IMR-90 (cell line): ENCODE results near the gene IGLL1. TPM values are rescaled to one million over a fixed set of nuclear protein-coding genes. Genes with fewer than 3 reads are reported as not detected.

Source experiments
- ATAC-seq: fragments of 200-7000 bp; cut with Tn5 transposase; 2 replicates; pipeline ENCODE4 v1.9.1; 2020; ENCODE audit warnings: low read depth, mild to moderate bottlenecking, moderate library complexity
- BruUV-seq: library from RNA; stranded (reverse); fragments of 400-500 nt; replicated peaks from 2 replicates; lab custom pipeline; 2021; lab: Mats Ljungman, UMichigan
- CTCF ChIA-PET: fragments of 300-600 bp; formaldehyde crosslinking; extraction: SDS; loops from one replicate; lab custom pipeline; 2021; ENCODE audit warnings: antibody characterized with exemption; lab: Yijun Ruan, JAX
- POLR2A ChIA-PET: fragments of 300-600 bp; sonication (Branson Sonifier 250); formaldehyde crosslinking; loops from one replicate; lab custom pipeline; 2022; ENCODE audit warnings: antibody characterized with exemption; ENCODE audit not compliant: unreplicated experiment; lab: Charles Lee
- DNase-seq: peaks from one replicate; pipeline ENCODE4 v3.0.0; 2013
- H2AFZ ChIP-seq: replicated peaks from 2 replicates; pipeline ENCODE3; 2013; ENCODE audit warnings: low read length, mild to moderate bottlenecking; ENCODE audit not compliant: poor library complexity
- H2AK5ac ChIP-seq: 2 replicates; pipeline ENCODE4 v1.6.1; 2013; ENCODE audit warnings: low read depth, low read length, inconsistent platforms
- H2AK9ac ChIP-seq: replicated peaks from 2 replicates; pipeline ENCODE3; 2013; ENCODE audit warnings: mild to moderate bottlenecking, low read depth, low read length, moderate library complexity; ENCODE audit not compliant: poor library complexity
- H2BK120ac ChIP-seq: 2 replicates; pipeline ENCODE4 v1.6.1; 2013; ENCODE audit warnings: low read depth, low read length, inconsistent platforms
- H2BK15ac ChIP-seq: 3 replicates; pipeline ENCODE4 v1.6.1; 2013; ENCODE audit warnings: low read depth, low read length, inconsistent platforms
- H2BK20ac ChIP-seq: 2 replicates; pipeline ENCODE4 v1.6.1; 2013; ENCODE audit warnings: low read depth, mild to moderate bottlenecking, inconsistent platforms, low read length, moderate library complexity
- H2BK5ac ChIP-seq: 2 replicates; pipeline ENCODE4 v1.6.1; 2013; ENCODE audit warnings: mild to moderate bottlenecking, low read depth, low read length, inconsistent platforms; ENCODE audit not compliant: poor library complexity, severe bottlenecking
- H3K14ac ChIP-seq: replicated peaks from 2 replicates; pipeline ENCODE4 v1.6.1; 2013; ENCODE audit warnings: low read depth, low read length, inconsistent platforms
- H3K18ac ChIP-seq: 2 replicates; pipeline ENCODE4 v1.6.1; 2013; ENCODE audit warnings: low read depth, low read length, control low read depth
- H3K23ac ChIP-seq: 2 replicates; pipeline ENCODE4 v1.6.1; 2013; ENCODE audit warnings: low read depth, low read length, inconsistent platforms
- H3K27ac ChIP-seq: 2 replicates; pipeline ENCODE4 v1.5.1; 2013; ENCODE audit warnings: mild to moderate bottlenecking, control low read depth, low read length; ENCODE audit not compliant: insufficient read depth
- H3K27me3 ChIP-seq: 2 replicates; pipeline ENCODE4 v1.6.1; 2013; ENCODE audit warnings: low read length; ENCODE audit not compliant: control insufficient read depth, insufficient read depth
- H3K36me3 ChIP-seq: 2 replicates; pipeline ENCODE4 v1.6.1; 2013; ENCODE audit warnings: low read length, mixed read lengths; ENCODE audit not compliant: control insufficient read depth, insufficient read depth
- H3K4ac ChIP-seq: 2 replicates; pipeline ENCODE4 v1.6.1; 2013; ENCODE audit warnings: low read depth, low read length, inconsistent platforms
- H3K4me1 ChIP-seq: 2 replicates; pipeline ENCODE4 v1.6.1; 2013; ENCODE audit warnings: low read length, mixed read lengths; ENCODE audit not compliant: control insufficient read depth, insufficient read depth
- H3K4me2 ChIP-seq: 2 replicates; pipeline ENCODE4 v1.6.1; 2013; ENCODE audit warnings: low read depth, mild to moderate bottlenecking, control low read depth, low read length, moderate library complexity
- H3K4me3 ChIP-seq: 2 replicates; pipeline ENCODE4 v1.5.1; 2013; ENCODE audit warnings: low read depth, mild to moderate bottlenecking, control low read depth, low read length, moderate library complexity; ENCODE audit not compliant: insufficient read depth
- H3K56ac ChIP-seq: 2 replicates; pipeline ENCODE4 v1.6.1; 2013; ENCODE audit warnings: low read length, inconsistent platforms; ENCODE audit not compliant: insufficient read depth; ENCODE audit errors: extremely low read depth
- H3K79me1 ChIP-seq, 2 experiments: 2 replicates each; pipeline ENCODE4 v1.6.1; 2013; ENCODE audit warnings: low read length in 2 of 2, inconsistent platforms in 1 of 2, low read depth in 1 of 2
- H3K9ac ChIP-seq: 2 replicates; pipeline ENCODE4 v1.6.1; 2013; ENCODE audit warnings: low read depth, low read length, control low read depth
- H3K9me1 ChIP-seq: 2 replicates; pipeline ENCODE4 v1.6.1; 2013; ENCODE audit warnings: low read length, inconsistent platforms; ENCODE audit not compliant: insufficient read depth
- H3K9me3 ChIP-seq: 2 replicates; pipeline ENCODE4 v1.6.1; 2013; ENCODE audit warnings: low read length; ENCODE audit not compliant: control insufficient read depth, insufficient read depth
- H4K20me1 ChIP-seq: 2 replicates; pipeline ENCODE4 v1.6.1; 2013; ENCODE audit warnings: low read length, inconsistent platforms; ENCODE audit not compliant: insufficient read depth
- H4K5ac ChIP-seq: 2 replicates; pipeline ENCODE4 v1.6.1; 2013; ENCODE audit warnings: mild to moderate bottlenecking, low read depth, low read length, control low read depth
- H4K8ac ChIP-seq, 2 experiments: 2 replicates each; pipeline ENCODE4 v1.6.1; 2013; ENCODE audit warnings: low read depth in 2 of 2, low read length in 2 of 2, control low read depth in 1 of 2, inconsistent platforms in 1 of 2
- H4K91ac ChIP-seq: 2 replicates; pipeline ENCODE4 v1.6.1; 2013; ENCODE audit warnings: low read depth, low read length, inconsistent platforms; ENCODE audit not compliant: insufficient read depth
- BHLHE40 ChIP-seq: fragments of 150-350 bp; IDR thresholded peaks from 2 replicates; pipeline ENCODE4 v1.6.1; 2016; ENCODE audit warnings: mild to moderate bottlenecking, low read depth, low read length
- CEBPB ChIP-seq: IDR thresholded peaks from 2 replicates; pipeline ENCODE4 v1.6.1; 2012; ENCODE audit warnings: low read depth, low read length, improper control_type of control experiment
- CHD1 ChIP-seq: IDR thresholded peaks from 2 replicates; pipeline ENCODE4 v1.6.1; 2012; ENCODE audit warnings: low read depth, low read length, improper control_type of control experiment
- FOS ChIP-seq: fragments of 150-350 bp; IDR thresholded peaks from 2 replicates; pipeline ENCODE4 v1.6.1; 2016; ENCODE audit warnings: low read depth, low read length
- MAFK ChIP-seq: IDR thresholded peaks from 2 replicates; pipeline ENCODE4 v1.6.1; 2012; ENCODE audit warnings: low read depth, low read length, improper control_type of control experiment
- MAZ ChIP-seq: IDR thresholded peaks from 2 replicates; pipeline ENCODE4 v1.6.1; 2012; ENCODE audit warnings: low read depth, mild to moderate bottlenecking, low read length, improper control_type of control experiment, moderate library complexity, borderline replicate concordance
- MXI1 ChIP-seq: IDR thresholded peaks from 2 replicates; pipeline ENCODE4 v1.6.1; 2012; ENCODE audit warnings: low read depth, mild to moderate bottlenecking, low read length, moderate library complexity, borderline replicate concordance
- NFE2L2 ChIP-seq: fragments of 150-350 bp; IDR thresholded peaks from 2 replicates; pipeline ENCODE4 v1.6.1; 2016; ENCODE audit warnings: low read depth, mild to moderate bottlenecking, low read length
- POLR2A ChIP-seq: IDR thresholded peaks from 2 replicates; pipeline ENCODE4 v1.6.1; 2012; ENCODE audit warnings: mild to moderate bottlenecking, low read depth, low read length
- RAD21 ChIP-seq: IDR thresholded peaks from 2 replicates; pipeline ENCODE4 v1.6.1; 2012; ENCODE audit warnings: low read length, improper control_type of control experiment
- RCOR1 ChIP-seq: IDR thresholded peaks from 2 replicates; pipeline ENCODE4 v1.6.1; 2012; ENCODE audit warnings: mild to moderate bottlenecking, low read length, improper control_type of control experiment; ENCODE audit not compliant: insufficient replicate concordance
- RFX5 ChIP-seq: IDR thresholded peaks from 2 replicates; pipeline ENCODE4 v1.8.0; 2012; ENCODE audit warnings: low read depth, mild to moderate bottlenecking, low read length, moderate library complexity
- SMC3 ChIP-seq: fragments of 150-350 bp; IDR thresholded peaks from 2 replicates; pipeline ENCODE4 v1.6.1; 2016; ENCODE audit warnings: low read depth, mild to moderate bottlenecking, antibody characterized with exemption, low read length, moderate library complexity
- WGBS, 2 experiments: methylation state at CpG; one replicate each; pipeline versions ENCODE4 v1.1.5 to v1.1.7; 2013; ENCODE audit warnings: missing lambda C conversion rate in 2 of 2; ENCODE audit not compliant: insufficient read length in 1 of 2; ENCODE audit errors: extremely low coverage in 2 of 2; 5-methylcytosine and 5-hydroxymethylcytosine counted together
- dilution Hi-C: fragments of 300-500 bp; cut with HindIII; formaldehyde crosslinking; loops from one replicate; pipeline ENCODE4 v1.14.3; 2018; ENCODE audit warnings: low sequenced_read_pairs; ENCODE audit not compliant: unreplicated experiment
- in situ Hi-C: fragments of 300-500 bp; cut with MboI; formaldehyde crosslinking; loops from 3 replicates; pipeline ENCODE4 v1.14.3; 2019; ENCODE audit warnings: low sequenced_read_pairs, inconsistent platforms, mixed read lengths
- intact Hi-C: fragments of 100-400 bp; cut with micrococcal nuclease; formaldehyde crosslinking; loops from 2 replicates; pipeline ENCODE4 v1.10.0; 2022
- polyA plus RNA-seq, 3 experiments: library from polyadenylated mRNA; depleted of rRNA; stranded (reverse); fragments of >200 nt; gene quantifications; 2 replicates each; pipeline ENCODE4 v1.2.3, GENCODE V29; 2012; ENCODE audit warnings: low replicate concordance in 1 of 3
- total RNA-seq: library from RNA; depleted of rRNA; stranded (reverse); fragments of >200 nt; gene quantifications from 2 replicates; pipeline ENCODE4 v1.2.3, GENCODE V29; 2012
- TF ChIP-seq, protein P1 (sequence below): fragments of 150-350 bp; IDR thresholded peaks from 2 replicates; pipeline ENCODE4 v1.6.1; 2017; ENCODE audit warnings: mild to moderate bottlenecking, antibody characterized with exemption, low read length, low read depth
- TF ChIP-seq, protein P2 (sequence below): fragments of 150-350 bp; IDR thresholded peaks from 2 replicates; pipeline ENCODE4 v1.6.1; 2016; ENCODE audit warnings: low read depth, mild to moderate bottlenecking, low read length, moderate library complexity, borderline replicate concordance
- TF ChIP-seq, protein P3 (sequence below): conservative IDR thresholded peaks from 2 replicates; pipeline ENCODE4 v1.5.1; 2012; ENCODE audit warnings: mild to moderate bottlenecking, low read depth, low read length, improper control_type of control experiment

The IGLL1 gene
- total and polyA plus RNA-seq, 2 of the 4 experiments (the other 2 are of a cell fraction), result not detected

DNA sequence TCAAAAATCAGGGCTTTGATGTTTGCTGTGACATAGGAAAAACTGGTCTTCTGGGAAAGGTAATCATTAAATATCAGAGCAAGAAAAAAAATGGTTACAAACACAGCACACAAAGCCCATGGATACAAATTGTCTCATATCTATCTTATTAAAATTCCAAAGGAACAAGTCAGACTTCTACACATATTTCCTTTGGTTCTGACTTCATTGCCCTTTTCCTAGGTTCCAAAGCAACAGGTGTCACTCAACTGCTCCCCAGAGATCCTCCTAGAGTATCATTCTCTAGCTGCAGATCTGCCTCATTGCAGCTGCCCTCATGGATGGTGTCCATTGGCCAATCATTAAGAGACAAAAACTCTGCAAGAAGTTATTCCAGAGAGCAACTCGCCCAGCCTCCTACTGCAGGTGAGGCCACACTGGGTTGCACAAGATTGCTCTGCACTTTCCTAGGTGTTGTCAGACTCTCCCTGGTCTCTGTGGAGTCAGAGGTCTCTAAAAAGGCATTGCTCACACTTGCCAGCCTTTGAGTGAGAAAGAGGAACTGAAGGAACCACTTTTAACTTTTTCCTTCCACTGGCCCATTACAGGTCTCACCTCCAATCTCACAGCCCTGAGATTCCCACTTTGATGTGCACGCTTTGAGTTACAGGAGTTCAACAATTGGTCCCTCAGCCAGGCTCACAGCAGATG is 46.3 kb upstream of the IGLL1 start:
- Histone ChIP-seq H4K20me1 (no peaks in the 10 kb centered on the region), H2AFZ (no peak overlapping the region), H2AK9ac (no peak overlapping the region), H3K27ac (no peak overlapping the region), H3K14ac (no peak overlapping the region), H3K9ac (no peak overlapping the region), H2BK15ac (no peak overlapping the region), H4K8ac (no peak overlapping the region), H2BK120ac (no peak overlapping the region), H2BK20ac (no peak overlapping the region), H2BK5ac (no peak overlapping the region), H2AK5ac (no peak overlapping the region), H3K4me1 (no peaks in the 10 kb centered on the region), H3K4ac (no peak overlapping the region), H4K5ac (no peak overlapping the region), H3K23ac (no peak overlapping the region), H4K91ac (no peak overlapping the region), H3K9me3 (no peaks in the 10 kb centered on the region), H3K4me2 (no peak overlapping the region), H3K36me3 (no peaks in the 10 kb centered on the region), H3K4me3 (no peak overlapping the region), H3K27me3 (no peaks in the 10 kb centered on the region), H3K18ac (no peak overlapping the region), H3K56ac (no peak overlapping the region), H3K79me1 (no peaks in the 10 kb centered on the region), H3K9me1 (no peaks in the 10 kb centered on the region)
- intact Hi-C loops, result loop anchor here (5.0 kb wide), 1 partner anchor 221 kb away; no protein-coding TSS in a partner anchor
- ATAC-seq, result no peak
- ChIA-PET POLR2A (no interaction called here), CTCF (no interaction called here)
- BruUV-seq, result no TSS peak
- no peak for DNase-seq
- TF ChIP-seq FOS (no peak), MAZ (no peak), POLR2A (no peak), RCOR1 (no peak), MXI1 (no peak), MAFK (no peak), RFX5 (no peak), BHLHE40 (no peak), NFE2L2 (no peak), RAD21 (no peak), SMC3 (no peak), CHD1 (no peak), CEBPB (no peak)
- TF ChIP-seq, protein P1, sequence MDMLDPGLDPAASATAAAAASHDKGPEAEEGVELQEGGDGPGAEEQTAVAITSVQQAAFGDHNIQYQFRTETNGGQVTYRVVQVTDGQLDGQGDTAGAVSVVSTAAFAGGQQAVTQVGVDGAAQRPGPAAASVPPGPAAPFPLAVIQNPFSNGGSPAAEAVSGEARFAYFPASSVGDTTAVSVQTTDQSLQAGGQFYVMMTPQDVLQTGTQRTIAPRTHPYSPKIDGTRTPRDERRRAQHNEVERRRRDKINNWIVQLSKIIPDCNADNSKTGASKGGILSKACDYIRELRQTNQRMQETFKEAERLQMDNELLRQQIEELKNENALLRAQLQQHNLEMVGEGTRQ, result no peak
- TF ChIP-seq, protein P2, sequence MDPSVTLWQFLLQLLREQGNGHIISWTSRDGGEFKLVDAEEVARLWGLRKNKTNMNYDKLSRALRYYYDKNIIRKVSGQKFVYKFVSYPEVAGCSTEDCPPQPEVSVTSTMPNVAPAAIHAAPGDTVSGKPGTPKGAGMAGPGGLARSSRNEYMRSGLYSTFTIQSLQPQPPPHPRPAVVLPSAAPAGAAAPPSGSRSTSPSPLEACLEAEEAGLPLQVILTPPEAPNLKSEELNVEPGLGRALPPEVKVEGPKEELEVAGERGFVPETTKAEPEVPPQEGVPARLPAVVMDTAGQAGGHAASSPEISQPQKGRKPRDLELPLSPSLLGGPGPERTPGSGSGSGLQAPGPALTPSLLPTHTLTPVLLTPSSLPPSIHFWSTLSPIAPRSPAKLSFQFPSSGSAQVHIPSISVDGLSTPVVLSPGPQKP, result no peak
- TF ChIP-seq, protein P3, sequence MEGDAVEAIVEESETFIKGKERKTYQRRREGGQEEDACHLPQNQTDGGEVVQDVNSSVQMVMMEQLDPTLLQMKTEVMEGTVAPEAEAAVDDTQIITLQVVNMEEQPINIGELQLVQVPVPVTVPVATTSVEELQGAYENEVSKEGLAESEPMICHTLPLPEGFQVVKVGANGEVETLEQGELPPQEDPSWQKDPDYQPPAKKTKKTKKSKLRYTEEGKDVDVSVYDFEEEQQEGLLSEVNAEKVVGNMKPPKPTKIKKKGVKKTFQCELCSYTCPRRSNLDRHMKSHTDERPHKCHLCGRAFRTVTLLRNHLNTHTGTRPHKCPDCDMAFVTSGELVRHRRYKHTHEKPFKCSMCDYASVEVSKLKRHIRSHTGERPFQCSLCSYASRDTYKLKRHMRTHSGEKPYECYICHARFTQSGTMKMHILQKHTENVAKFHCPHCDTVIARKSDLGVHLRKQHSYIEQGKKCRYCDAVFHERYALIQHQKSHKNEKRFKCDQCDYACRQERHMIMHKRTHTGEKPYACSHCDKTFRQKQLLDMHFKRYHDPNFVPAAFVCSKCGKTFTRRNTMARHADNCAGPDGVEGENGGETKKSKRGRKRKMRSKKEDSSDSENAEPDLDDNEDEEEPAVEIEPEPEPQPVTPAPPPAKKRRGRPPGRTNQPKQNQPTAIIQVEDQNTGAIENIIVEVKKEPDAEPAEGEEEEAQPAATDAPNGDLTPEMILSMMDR, result no peak
- dilution Hi-C loops, result no loop called here
- WGBS, 2 experiments, result 100% methylated on average over 1 of the region's 2 CpGs; no CpG with 5 or more reads in 1 of the 2 experiments
- in situ Hi-C loops, result loop anchor here (10.0 kb wide), 1 partner anchor 228 kb away; the partner anchor contains the start of gene SLC2A11
